ENCODE measurements around the gene MAP3K7. TPM values are rescaled to one million over a fixed set of nuclear protein-coding genes. Genes with fewer than 3 reads are reported as not detected.

Gene MAP3K7
- total RNA-seq, 1 donor from 2014 or later: 20.4 TPM

GRCh38 chr6:90559931-90560330 lies 26.9 kb downstream of the MAP3K7 start:
- H3K36me3 ChIP-seq: peaks cover 73% of the 10 kb centered on the region
- ATAC-seq (no peak), DNase-seq (no peak)
- no peak for TF ChIP-seq CTCF (IDR thresholded peaks at IDR 0.05)
- no peak overlapping the region for H3K27ac ChIP-seq
- no peaks in the 10 kb centered on the region for H3K27me3 ChIP-seq
- intact Hi-C loops (cut with DNase I): no loop called here
- no peaks in the 10 kb centered on the region for H3K9me3 ChIP-seq
- no peak overlapping the region for H3K4me3 ChIP-seq
- no peaks in the 10 kb centered on the region for H3K4me1 ChIP-seq

DNA sequence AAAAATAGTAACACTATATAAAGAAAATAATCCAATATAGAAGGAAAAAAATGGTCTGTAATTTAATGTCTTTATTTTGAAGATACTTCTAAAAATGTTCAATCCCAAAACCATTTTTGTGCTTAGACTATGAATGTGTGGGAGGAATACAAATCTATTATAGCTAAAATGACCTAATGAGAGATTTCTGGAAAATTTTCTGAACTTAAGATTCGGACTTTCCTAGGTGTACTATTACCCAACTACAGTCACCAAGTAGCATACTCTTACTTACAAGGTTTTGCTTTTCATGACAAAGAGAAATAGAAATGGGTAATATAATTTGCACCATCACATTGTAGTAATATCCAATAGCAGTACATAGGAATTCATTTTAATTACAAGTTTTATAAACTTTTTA lies 29.9 kb downstream of the MAP3K7 start:
- DNase-seq: no peak
- Histone ChIP-seq H3K9me3 (no peaks in the 10 kb centered on the region), H3K27ac (no peak overlapping the region), H3K4me1 (no peaks in the 10 kb centered on the region), H3K4me3 (no peak overlapping the region), H3K27me3 (no peaks in the 10 kb centered on the region), H3K36me3 (peaks cover 94% of the 10 kb centered on the region)
- intact Hi-C loops (cut with DNase I): no loop called here
- no peak for ATAC-seq
- TF ChIP-seq CTCF (IDR thresholded peaks at IDR 0.05): no peak

DNA sequence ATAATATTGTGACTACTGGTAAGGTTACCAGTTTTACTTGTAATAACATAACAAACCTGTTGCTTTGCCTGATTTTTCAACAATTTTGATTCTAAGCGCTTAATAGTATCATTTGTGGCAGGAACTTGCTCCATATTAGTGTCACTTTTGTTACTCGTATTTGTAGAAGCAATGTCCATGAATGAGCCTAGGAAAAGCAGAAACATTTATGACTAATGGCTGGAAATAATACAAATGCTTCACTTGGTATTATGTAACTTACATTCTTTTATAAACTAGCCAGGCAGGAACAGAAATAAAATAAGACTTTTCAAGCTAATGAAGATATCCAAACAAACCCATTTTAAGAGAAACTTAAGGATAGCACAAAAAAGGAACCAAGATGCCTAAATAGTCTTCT lies 38.9 kb downstream of the MAP3K7 start:
- no peaks in the 10 kb centered on the region for H3K27me3 ChIP-seq
- no peak overlapping the region for H3K4me3 ChIP-seq
- no peak for TF ChIP-seq CTCF (IDR thresholded peaks at IDR 0.05)
- ATAC-seq (no peak), DNase-seq (no peak)
- H3K27ac ChIP-seq: no peak overlapping the region
- H3K4me1 ChIP-seq: no peaks in the 10 kb centered on the region
- peaks cover 95% of the 10 kb centered on the region for H3K36me3 ChIP-seq
- intact Hi-C loops (cut with DNase I): no loop called here
- H3K9me3 ChIP-seq: no peaks in the 10 kb centered on the region

- no peak for DNase-seq
- no peak for TF ChIP-seq CTCF (IDR thresholded peaks at IDR 0.05)
- H3K4me1 ChIP-seq: no peaks in the 10 kb centered on the region
- no peak overlapping the region for H3K4me3 ChIP-seq
- no peak overlapping the region for H3K27ac ChIP-seq
- ATAC-seq: no peak
- no peaks in the 10 kb centered on the region for H3K27me3 ChIP-seq
- peaks cover 86% of the 10 kb centered on the region for H3K36me3 ChIP-seq
- intact Hi-C loops (cut with DNase I): no loop called here
- H3K9me3 ChIP-seq: no peaks in the 10 kb centered on the region
Observed at GRCh38 chr6:90547079-90547478, 39.8 kb downstream of the MAP3K7 start.

- H3K27me3 ChIP-seq: no peaks in the 10 kb centered on the region
- H3K36me3 ChIP-seq: peaks cover 77% of the 10 kb centered on the region
- intact Hi-C loops (cut with DNase I): no loop called here
Observed at GRCh38 chr6:90545448-90545847, 41.4 kb downstream of the MAP3K7 start.

More at GRCh38 chr6:90545448-90545847, 41.4 kb downstream of the MAP3K7 start:
- H3K27ac ChIP-seq: no peak overlapping the region
- no peaks in the 10 kb centered on the region for H3K9me3 ChIP-seq
- no peaks in the 10 kb centered on the region for H3K4me1 ChIP-seq
- ATAC-seq (no peak), DNase-seq (no peak)
- H3K4me3 ChIP-seq: no peak overlapping the region
- no peak for TF ChIP-seq CTCF (IDR thresholded peaks at IDR 0.05)

Data from upper lobe of right lung (tissue), 1 donor.